Stimulated activated CD4-positive, alpha-beta T cell treated with anti-CD3 and anti-CD28 coated beads, Interleukin-2, amount 100 ng/mL, for 24 hours (primary cell): ENCODE data around the gene RHOBTB3.

ENCODE experiments used
- DNase-seq, 2 donors: peaks; one replicate each; pipeline ENCODE4 v3.0.0-alpha.2; 2020

The RHOBTB3 gene

DNA sequence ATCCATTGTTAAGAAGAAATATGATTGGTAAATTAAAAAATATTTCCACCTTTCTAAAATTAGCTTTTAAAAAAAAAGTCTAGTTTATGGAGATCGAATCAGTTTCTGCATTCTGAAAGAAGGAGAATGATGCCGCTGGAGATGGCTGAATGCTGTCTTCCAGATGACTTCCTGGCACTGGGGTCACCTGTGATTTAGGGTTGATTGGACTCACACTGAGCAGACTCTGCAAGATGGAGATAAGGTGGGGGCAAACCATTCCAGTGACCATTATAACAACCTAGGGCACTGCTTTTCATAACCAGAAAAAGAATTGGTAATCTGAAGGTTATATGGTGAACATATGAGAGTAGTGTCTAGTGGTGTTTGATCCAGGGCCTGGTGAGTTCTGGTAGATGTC, 40.8 kb downstream of the RHOBTB3 start:
- DNase-seq = no peak

DNA sequence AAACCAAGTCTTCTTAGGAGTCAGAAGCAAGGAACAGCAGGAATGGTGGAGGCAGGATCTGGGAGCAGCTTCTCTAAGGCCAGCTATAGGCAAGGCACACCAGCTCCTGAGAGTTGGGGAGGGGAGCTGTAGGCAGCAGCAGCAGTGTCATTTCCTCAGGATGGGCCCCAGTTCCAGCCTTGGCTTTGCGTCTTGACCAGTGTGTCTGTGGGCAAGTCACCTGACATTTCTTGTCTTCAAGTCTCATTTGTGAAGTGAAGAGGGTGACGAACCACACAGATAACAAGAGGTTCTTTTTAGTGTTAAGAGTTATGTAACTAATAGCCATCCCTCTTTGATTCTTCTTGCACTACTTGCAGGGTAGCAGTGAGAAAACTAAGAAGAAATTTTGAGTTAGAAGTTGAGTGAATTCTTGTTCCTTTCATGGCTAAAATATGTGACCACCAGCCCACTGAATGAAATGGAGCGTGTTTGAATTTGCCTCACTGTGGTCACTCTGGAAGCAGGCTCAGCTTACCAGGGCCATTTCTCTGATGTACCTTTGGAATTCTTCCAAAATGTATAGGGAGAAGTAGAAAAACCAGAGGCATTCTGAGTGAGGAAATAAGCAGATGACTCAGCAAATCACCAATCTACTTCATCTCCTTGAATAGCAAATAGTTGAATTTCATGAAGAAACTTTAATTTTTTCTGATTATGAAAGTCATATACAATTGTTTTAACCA, 42.4 kb downstream of the RHOBTB3 start:
- DNase-seq = no peak

DNA sequence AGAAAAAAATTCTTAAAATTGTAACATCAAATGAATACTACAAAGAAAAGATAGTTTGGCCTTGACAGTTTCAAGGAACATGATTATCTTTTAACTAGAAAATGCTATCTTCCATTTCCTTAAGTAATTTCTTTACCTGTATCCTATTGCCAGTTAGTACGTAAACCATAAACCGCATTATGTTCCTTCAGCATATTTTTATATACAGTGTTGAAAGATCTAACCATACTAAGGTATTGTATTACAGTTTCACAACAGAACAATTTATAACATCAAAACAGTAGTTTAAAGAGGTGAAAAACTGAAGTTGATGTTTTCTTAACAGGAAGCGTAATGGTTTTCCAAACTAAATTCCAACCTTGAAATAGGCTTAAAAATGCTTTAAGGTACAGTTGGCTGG, 46.3 kb downstream of the RHOBTB3 start:
- no peak for DNase-seq

DNA sequence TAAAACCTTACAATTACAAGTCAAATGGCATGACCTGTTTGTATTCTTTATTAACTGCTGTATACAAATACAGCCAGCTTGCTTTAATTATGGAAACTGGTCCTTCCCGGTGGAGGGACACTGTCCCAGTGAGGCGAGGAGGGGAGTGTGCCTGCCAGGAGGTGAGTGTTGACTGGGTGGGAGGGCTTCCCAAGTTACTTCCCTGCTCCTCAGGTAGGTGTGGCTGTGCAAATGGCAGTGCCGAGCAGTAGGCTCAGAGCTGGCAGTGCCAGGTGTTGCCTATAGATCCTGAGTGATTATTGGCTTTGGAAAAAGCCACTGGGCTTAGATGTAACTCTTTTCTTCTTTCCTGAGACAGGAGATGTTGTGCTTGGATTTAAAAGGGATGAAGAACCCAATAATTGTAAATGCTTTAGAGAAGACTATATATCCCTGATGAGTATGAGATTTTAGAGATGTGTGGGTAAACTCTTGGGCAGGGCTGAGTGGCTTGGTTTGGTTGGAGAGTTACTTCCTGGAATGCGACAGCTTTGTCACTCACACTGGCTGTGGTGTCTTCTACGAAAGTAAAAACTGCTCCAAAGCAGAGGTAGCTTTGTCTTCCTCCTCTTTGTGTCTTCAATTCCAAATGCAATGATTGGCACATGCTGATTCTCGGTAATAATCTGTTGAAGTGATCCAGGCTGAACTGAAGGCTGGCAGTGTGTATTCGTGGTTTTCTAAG, 47.7 kb downstream of the RHOBTB3 start:
- no peak for DNase-seq

DNA sequence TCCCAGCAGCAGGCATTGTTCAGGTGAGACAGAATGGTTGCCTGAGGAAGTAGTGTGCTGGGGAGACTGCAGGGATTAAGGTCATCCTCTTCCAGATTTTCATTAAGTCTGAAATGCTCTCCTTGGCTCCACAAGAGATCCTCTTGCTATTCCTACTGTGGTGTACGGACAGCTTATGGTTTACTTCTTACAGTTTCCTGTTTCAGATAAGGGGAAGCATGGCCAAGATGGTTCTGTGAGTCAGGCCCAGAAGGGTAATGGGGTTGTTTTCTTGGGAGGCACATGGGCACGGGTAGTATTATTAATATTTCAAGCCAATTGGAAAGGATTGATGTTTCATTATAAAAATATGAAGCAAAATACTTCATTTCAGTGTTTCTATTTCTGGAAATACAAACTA, 48.5 kb downstream of the RHOBTB3 start:
- DNase-seq = no peak

DNA sequence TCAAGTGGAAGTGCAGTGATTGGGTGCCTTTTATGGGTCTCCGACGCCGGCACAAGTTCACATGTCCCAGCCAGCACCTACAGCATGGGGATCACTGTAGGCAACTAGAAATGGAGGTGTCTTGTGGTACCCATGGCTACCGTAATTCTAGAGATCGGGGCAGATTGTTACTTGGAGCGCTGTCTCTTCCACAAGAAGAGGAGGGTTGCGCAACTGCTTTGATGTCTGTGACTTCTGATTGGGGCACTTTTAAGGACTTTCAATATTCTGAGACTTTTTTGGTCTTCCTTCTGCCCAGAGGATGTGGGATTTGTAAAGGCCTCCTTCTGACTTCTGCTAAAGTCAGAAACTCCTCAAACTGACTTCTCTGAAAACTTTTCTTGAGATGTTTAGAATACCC, 49.5 kb downstream of the RHOBTB3 start:
- DNase-seq = no peak

DNA sequence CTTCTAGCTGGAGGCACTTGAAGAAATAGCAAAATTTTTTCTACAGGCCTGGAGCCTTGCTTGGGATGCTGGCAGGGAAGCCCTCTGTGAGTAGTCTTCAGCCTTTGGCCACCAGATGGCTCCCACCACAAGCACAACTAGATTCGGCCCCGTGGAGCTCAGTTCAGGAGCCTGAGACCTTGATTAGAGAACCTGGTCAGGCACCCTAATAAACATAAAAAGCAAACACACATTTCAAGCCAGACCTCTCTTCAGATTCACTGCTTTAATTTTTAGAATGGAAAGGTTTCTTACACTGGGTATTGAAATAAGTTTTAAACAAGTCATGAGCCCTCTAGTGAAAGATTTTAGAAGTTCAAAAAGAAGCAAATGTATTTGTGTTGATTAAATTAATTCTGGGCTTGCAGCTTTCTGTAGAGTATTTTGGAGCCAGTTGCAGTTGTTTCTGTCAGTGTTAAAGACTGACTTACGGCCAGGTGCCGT, 50.0 kb downstream of the RHOBTB3 start:
- peak; percentile 73 to 75 for DNase-seq

DNA sequence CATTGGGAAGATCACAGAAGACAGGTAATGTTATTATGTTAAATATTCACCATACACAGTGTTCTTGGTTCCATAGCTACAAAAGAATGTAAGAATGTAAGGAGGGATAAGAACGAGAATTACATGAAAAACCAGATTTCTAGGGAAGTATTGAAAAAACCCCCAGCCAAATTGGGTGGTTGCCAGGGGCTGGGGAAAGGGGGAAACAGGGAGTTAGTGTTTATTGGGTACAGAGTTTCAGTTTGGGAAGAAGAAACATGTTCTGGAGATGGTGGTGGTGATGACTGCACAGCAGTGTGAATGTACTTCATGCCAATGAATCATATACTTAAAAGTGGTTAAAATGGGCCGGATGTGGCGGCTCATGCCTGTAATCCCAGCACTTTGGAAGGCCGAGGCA, 51.0 kb downstream of the RHOBTB3 start:
- no peak for DNase-seq

DNA sequence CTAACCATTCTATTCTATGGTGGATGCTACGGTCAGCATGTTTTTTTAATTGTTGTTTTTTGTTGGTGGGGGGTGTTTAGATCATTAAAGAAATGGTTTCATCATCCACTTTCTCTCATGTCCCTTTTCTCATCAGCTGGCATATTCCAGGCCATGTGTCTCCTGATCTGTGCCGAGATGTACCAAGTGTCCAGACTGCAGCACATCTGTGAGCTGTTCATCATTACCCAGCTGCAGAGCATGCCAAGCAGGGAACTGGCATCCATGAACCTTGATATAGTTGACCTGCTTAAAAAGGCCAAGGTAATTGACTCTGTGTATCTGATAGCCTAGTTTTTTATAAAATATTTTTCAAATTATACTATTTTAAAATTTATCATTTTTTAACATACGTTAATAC, 52.5 kb downstream of the RHOBTB3 start:
- DNase-seq = no peak

DNA sequence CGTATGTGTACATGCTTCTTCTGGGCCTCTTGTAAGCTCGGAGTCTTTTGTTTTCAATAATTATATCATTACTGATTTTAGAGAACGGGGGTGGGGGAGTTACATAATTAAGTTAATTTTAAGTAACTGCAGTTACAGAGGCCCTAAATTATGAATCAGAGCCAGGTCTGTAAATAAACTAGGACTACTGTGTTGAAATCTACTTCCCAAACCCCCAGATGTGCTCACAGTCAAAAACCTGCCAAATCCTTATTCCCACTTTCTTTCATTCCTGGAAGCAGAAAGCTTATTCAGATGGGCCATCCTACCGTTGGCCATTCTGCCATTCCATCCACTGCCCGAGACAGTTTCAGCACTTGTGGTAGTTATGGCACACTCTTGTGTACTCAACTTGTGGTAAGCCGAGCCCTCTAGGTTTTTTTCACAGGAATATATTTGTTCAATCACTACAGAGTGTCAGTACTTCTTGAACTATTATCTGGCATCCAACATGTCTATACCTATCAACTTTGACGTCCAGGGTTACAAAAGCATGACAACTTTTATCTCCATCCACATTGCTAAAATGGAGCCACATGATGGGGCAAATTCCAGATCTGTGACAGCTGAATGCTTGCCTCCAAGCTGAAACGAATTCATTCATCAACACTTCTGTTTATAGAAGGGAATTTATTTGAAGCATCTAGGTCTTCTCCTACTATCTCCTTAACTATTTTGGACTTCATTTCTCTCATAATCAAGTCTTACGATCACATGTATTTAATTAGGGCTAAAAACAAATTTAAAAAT, 53.6 kb downstream of the RHOBTB3 start:
- DNase-seq = no peak

DNA sequence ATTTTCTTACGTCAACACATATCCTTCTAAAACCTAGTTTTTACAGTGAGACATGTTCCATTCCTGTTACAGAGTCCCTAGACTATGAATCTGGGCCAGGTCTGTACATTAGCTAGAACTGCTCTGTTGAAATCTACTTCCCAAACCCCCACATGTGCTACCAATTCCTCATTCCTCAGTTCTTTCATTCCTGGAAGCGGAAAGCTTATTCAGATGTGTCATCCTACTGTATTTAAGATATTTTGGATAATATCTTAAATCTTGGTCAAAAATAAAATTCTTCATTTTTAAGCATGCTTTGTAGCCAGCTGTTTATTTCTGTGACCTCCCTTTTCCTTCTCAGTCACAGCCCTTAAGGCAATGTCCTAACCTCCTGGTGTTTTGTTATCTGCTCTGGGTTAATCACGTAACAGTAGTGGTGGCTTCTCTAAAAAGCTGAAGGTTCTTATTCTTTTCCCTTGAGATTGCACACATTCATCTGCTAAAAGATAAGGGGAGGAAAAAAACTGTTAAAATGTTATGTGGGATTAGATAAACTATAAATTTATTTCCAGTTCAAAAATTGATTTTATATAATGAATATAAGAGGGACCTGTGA, 55.8 kb downstream of the RHOBTB3 start:
- DNase-seq = no peak

DNA sequence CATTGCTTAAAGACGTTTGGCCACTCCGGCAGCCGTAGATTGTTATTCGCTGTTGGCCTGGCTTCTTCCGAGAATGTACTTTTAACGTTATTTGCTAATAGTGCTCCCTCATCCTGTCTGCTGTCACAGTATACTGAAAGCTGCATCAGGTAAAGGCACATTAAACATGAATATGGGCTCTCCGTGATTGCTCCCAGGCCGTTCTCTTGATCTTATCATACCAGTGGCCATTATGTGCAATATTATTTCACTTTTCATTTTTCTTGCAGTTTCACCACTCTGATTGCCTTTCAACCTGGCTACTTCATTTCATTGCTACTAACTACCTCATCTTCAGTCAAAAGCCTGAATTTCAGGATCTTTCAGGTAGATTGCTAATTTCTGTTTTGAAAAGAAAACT, 57.4 kb downstream of the RHOBTB3 start:
- DNase-seq = no peak

DNA sequence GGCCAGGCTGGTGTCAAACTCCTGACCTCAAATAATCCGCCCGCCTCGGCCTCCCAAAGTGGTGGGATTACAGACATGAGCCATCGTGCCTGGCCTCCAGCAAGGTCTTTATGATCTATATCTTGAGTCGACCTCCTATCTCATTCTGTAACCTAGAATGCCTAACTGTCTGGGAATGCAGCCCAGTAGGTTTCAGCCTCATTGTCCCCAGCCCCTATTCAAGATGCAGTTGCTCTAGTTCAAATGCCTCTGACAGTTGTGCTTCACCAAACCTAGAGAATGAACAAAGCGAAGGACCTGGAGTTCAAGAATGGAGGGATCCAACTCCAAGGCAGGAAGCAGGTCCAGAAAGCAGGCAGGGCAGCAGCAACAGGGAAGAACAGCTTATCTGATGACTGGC, 60.6 kb downstream of the RHOBTB3 start:
- DNase-seq = no peak

DNA sequence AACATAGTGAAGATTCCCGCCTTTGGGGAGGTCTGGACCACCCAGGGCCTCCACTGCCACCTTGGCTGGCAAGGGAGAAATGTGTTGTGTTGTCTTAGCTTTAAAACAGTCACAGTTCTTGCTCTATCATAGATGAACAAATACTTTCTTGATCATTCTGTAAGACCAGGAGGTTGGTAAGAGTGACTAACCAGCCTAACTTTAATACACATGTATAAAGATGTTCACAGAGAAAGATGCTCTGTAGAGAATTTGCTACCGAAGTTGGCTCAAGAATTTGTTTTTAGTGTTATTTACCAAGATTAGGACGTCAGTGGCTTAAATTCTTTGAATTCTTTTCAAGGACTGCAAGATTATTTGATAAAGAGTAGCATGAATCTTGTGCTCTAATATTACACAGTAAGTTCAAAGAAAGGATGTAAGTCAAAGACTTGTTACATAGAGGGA, 63.0 kb downstream of the RHOBTB3 start:
- no peak for DNase-seq

DNA sequence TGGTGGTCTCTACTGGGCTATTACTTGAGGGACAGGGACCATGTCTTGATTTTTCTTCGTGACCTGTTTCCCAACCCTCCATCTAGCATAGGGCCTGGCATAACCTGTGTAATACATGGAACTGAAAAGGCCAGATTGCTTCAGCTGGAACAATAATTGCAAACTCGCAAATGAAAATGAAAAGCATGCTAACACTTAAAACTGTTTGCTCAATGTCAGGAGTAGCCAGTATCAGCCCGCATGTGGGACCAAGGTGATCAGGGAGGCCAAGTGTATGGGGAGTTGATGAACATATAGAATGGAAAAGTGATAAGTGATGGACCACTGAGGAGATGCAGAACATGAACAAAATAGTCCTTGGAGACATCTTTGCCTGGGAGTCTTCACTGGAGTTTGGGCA, 66.2 kb downstream of the RHOBTB3 start:
- DNase-seq = no peak

DNA sequence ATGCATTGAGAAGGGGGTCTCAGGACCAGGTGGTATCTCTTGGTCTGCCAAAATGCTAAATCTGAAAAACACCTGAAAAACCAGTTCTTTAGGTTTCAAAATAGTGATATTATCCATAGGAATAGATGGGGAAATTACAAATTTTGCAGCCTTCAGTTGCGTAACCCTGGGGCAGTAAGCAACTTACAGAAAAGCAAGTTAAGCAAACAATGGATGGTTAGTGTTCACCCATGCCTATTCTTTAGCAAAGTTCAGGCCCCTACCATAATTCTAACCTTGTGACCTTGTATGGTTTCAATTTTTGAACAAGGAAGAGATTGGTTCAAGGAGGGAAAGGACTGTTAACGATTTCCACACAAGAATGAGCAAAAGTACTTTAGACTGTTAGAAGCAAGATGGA, 66.9 kb downstream of the RHOBTB3 start:
- no peak for DNase-seq

DNA sequence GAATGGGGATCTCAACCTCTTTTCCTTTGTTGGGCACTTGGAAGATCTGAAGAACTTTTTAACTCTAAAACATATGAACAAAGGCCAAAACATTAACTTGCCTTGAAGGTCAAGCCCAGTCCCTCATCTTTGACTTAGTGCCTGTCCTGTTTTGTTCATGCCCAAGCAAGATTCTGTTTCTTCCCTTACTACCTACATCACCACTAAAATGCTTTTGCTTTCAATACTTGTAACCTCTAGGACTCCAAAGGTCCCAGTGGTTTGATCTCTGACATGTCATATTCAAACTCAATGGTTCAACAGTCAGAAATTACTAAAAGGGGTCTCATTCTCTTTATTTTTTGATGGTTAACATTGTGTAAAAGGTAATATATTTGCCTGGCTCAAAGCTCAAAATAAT, 67.4 kb downstream of the RHOBTB3 start:
- no peak for DNase-seq

DNA sequence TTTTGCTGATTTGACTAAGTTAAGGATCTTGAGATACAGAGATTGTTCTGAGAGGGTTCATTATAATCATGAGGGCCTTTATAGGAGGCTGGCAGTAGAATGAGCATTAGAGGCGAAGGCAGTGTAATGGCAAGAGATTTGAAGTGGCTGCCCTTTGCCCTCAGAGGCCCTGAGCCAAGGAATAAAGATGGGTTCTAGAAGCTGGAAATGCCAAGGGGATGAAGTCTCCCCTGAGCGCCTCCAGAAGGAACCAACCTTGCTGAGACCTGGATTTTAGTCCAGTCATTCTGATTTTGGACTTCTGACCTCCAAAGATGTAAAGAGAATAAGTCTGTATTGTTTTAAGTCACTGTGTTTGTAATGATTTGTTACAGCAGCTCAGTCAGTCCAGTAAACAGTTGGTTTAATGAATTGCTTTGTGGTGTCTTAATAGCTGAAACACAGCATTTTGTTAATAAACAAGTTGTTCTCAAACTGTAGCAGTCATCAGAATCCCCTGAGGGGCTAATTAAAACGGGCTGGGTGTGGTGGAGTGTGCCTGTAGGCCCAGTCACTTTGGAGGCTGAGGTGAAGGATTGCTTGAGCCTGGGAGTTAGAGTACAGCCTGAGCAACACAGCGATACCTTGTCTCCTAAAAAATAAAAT, 68.2 kb downstream of the RHOBTB3 start:
- DNase-seq = no peak

DNA sequence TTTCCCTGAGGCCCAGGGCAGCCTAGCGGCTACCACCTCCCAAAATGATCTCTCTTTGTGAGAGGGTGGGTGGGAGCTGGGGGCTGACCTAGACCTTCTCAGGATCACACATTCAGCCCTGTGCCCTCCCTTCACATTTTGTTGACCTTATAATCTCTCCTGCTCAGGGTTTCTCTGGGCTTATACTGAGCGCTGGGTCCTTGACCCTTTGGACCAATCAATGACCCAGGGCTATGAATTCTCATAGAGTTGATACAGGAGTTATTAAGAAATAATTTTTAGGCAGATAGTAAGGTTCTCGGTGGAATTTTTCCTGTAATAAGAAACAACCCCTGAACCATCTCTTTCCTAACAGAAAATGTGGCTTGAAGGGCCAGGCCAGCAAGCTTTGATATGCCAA, 69.4 kb downstream of the RHOBTB3 start:
- DNase-seq = no peak

DNA sequence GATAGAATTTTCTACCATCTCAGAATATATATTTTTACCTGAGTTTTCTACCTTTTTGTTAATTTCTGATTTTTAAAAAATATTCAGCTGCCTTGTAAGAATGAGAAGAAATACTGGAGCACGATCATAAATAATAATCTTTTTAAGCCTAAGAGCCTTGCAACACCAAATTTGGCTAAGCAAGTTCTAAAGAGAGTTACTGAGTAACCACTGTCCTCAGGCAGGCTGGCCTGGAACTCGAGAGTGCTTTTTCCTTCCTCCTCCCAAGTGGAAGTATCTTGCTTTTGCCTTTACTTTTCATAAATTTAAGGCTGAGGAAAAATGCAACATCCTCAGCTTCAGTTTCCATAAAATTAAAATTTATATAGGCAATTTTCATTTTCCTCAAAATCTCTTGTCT, 70.4 kb downstream of the RHOBTB3 start:
- no peak for DNase-seq

DNA sequence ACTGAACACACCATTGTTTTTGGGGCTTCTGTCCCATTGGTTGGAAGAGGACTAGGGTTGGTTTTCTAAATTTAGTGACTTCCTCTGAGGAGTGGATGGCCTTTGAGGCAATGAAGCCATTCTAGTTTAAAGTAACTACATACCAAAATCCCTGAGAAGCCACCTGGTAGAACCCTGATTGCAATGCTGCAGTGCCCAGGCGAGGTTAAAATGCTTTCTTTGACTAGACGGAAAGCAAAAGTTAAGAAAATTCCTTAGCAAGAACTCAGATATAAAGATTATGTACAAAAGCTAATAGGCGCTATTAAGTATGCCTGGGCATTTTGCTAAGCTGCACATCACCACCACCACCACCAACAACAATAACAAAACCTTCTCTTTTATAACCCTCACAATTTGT, 70.8 kb downstream of the RHOBTB3 start:
- no peak for DNase-seq

DNA sequence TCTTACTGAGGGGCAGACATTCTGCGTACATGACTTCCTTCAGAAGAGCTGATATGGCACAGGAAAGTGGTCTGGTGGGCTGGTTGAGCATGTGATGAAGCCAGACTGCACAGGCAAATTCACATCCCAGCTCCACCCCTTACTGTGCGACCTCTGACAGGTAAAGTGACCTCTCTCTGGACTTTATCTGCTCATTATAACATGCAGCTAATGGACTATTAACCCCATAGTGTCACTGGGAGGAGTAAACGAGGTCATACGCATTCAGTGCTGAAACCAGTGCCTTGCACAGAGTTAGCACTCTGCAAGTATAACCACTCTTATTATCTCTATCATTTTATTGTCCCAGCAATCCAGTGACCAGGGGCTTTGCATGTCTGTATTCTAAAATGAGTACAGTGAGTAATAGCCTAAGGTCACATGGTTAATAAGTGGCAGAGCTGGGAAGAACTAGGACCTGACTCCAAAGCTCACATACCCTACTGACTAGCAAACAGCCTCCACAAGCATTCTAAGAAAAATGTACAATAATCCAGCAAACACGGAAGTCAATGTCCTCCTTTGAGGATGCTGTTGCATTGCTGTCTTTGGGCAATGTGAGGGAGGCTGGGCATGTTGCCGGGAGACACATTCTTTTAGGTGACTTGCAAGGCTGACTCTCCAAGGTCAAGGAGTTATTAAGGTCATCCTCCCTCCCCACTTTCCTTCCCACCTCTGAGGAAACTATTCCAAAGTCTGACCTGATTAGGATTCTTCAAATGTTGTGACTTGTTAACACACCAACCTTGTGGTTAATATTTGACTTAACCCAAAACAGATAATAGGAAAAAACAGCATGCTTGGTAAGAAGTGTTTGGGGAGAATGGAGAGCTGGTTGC, 72.4 kb downstream of the RHOBTB3 start:
- DNase-seq = no peak
